OCI-LY1 (cell line): Measurements from ENCODE around the gene INSYN2A.

Experiments
- H2AFZ ChIP-seq: fragments of 200-600 bp; sonication (generic), shearing (Covaris generic); 2 replicates; pipeline ENCODE4 v1.6.0; 2014; ENCODE audit warnings: antibody characterized with exemption, mild to moderate bottlenecking, low read length
- H3F3A ChIP-seq: fragments of 200-600 bp; sonication (generic), shearing (Covaris generic); 2 replicates; pipeline ENCODE4 v1.6.0; 2014; ENCODE audit warnings: mild to moderate bottlenecking, antibody characterized with exemption, low read length, moderate library complexity; ENCODE audit not compliant: insufficient read depth
- H3K27ac ChIP-seq: fragments of 200-600 bp; sonication (generic); 2 replicates; pipeline ENCODE4 v1.5.1; 2014; ENCODE audit warnings: low read length, mixed run types, mild to moderate bottlenecking, low read depth; ENCODE audit not compliant: poor library complexity, severe bottlenecking
- H3K27me3 ChIP-seq: fragments of 200-600 bp; sonication (generic); 2 replicates; pipeline ENCODE4 v1.6.0; 2014; ENCODE audit warnings: antibody characterized with exemption, mild to moderate bottlenecking, low read length, moderate library complexity; ENCODE audit not compliant: insufficient read depth
- H3K36me3 ChIP-seq: fragments of 200-600 bp; sonication (generic); 2 replicates; pipeline ENCODE4 v1.6.1; 2014; ENCODE audit warnings: mild to moderate bottlenecking, antibody characterized with exemption, low read length, moderate library complexity, mixed read lengths; ENCODE audit not compliant: insufficient read depth
- H3K4me1 ChIP-seq: fragments of 200-600 bp; sonication (generic); 2 replicates; pipeline ENCODE4 v1.5.1; 2014; ENCODE audit warnings: mild to moderate bottlenecking, low read length, moderate library complexity; ENCODE audit not compliant: insufficient read depth, severe bottlenecking
- H3K4me2 ChIP-seq: fragments of 200-600 bp; sonication (generic), shearing (Covaris generic); 2 replicates; pipeline ENCODE4 v1.6.1; 2014; ENCODE audit warnings: low read length
- H3K4me3 ChIP-seq: fragments of 200-600 bp; sonication (generic); 2 replicates; pipeline ENCODE4 v1.5.1; 2014; ENCODE audit warnings: low read length, low read depth, mild to moderate bottlenecking, mixed read lengths; ENCODE audit not compliant: poor library complexity, severe bottlenecking
- H3K79me2 ChIP-seq: fragments of 200-600 bp; shearing (Covaris generic); 2 replicates; pipeline ENCODE4 v1.6.1; 2016; ENCODE audit warnings: mixed run types, low read length, mixed read lengths; ENCODE audit not compliant: insufficient read depth
- H3K9ac ChIP-seq: fragments of 200-600 bp; sonication (generic), shearing (Covaris generic); 2 replicates; pipeline ENCODE4 v1.6.1; 2014; ENCODE audit warnings: mild to moderate bottlenecking, low read length, mixed read lengths
- H3K9me2 ChIP-seq: fragments of 200-600 bp; sonication (generic), shearing (Covaris generic); 2 replicates; pipeline ENCODE4 v1.6.1; 2014; ENCODE audit warnings: low read depth, mild to moderate bottlenecking, low read length, mixed read lengths
- H3K9me3 ChIP-seq: fragments of 200-600 bp; shearing (Covaris generic); 2 replicates; pipeline ENCODE4 v1.6.1; 2014; ENCODE audit warnings: low read length, mixed read lengths
- H4K20me1 ChIP-seq: fragments of 200-600 bp; sonication (generic), shearing (Covaris generic); 2 replicates; pipeline ENCODE4 v1.6.0; 2016; ENCODE audit warnings: mild to moderate bottlenecking, low read length; ENCODE audit not compliant: insufficient read depth
- CTCF ChIP-seq: fragments of 200-600 bp; sonication (generic), shearing (Covaris generic); IDR thresholded peaks from 2 replicates; pipeline ENCODE4 v1.5.1; 2017; ENCODE audit warnings: mild to moderate bottlenecking, antibody characterized with exemption, low read length, moderate library complexity, mixed read lengths
- EZH2 ChIP-seq: fragments of 200-600 bp; sonication (generic), shearing (Covaris generic); IDR thresholded peaks from 2 replicates; pipeline ENCODE4 v1.8.0; 2017; ENCODE audit warnings: borderline replicate concordance, mixed run types, mild to moderate bottlenecking, antibody characterized with exemption, low read length, moderate library complexity, mixed read lengths

Gene INSYN2A

GRCh38 chr10:127228195-127228787 lies 31.9 kb upstream of the INSYN2A start:
- TF ChIP-seq CTCF (no peak), EZH2 (no peak)
- no peaks in the 10 kb centered on the region for H3K27me3 ChIP-seq

DNA sequence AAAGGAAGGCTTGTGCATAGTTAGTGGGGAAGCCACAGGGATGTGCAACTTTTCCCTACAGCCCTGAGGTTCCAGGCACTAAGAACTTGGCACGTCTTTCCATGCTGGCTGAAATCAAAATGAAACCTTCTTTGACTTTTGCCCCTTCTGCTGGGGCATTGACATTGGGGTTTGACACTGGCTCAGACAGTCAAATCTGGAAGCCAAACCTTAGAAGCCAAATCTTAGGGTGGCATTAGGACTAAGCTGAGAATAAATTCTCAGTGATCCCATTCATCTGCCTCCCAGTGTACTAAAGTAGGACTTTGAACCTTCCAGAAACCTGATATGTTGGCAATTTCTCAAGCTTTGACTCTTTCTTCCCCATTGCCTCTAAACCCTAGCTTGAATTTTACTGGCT lies 31.3 kb upstream of the INSYN2A start:
- Histone ChIP-seq H3K4me3 (no peak overlapping the region), H3K27ac (no peak overlapping the region), H3F3A (no peaks in the 10 kb centered on the region), H2AFZ (no peak overlapping the region), H3K4me1 (no peaks in the 10 kb centered on the region), H3K36me3 (no peaks in the 10 kb centered on the region), H3K4me2 (no peak overlapping the region), H3K9ac (no peak overlapping the region), H3K27me3 (no peaks in the 10 kb centered on the region), H3K9me3 (no peaks in the 10 kb centered on the region), H3K9me2 (no peaks in the 10 kb centered on the region), H3K79me2 (no peaks in the 10 kb centered on the region), H4K20me1 (no peaks in the 10 kb centered on the region)
- no peak for TF ChIP-seq EZH2

More at GRCh38 chr10:127228195-127228787, 31.9 kb upstream of the INSYN2A start:
- Histone ChIP-seq H2AFZ (no peak overlapping the region), H3K36me3 (no peaks in the 10 kb centered on the region), H3K4me3 (no peak overlapping the region), H4K20me1 (no peaks in the 10 kb centered on the region), H3K9me3 (no peaks in the 10 kb centered on the region), H3K9me2 (no peaks in the 10 kb centered on the region), H3F3A (no peaks in the 10 kb centered on the region), H3K27ac (no peak overlapping the region), H3K4me2 (no peak overlapping the region), H3K4me1 (no peaks in the 10 kb centered on the region), H3K9ac (no peak overlapping the region), H3K79me2 (no peaks in the 10 kb centered on the region)

GRCh38 chr10:127227027-127227426 lies 30.6 kb upstream of the INSYN2A start:
- H3K79me2 ChIP-seq = no peaks in the 10 kb centered on the region
- H3K4me3 ChIP-seq = no peak overlapping the region
- H3K9ac ChIP-seq = no peak overlapping the region
- H3K4me2 ChIP-seq = no peak overlapping the region
- TF ChIP-seq CTCF = no peak
- TF ChIP-seq EZH2 = no peak
- H3K27me3 ChIP-seq = no peaks in the 10 kb centered on the region
- no peaks in the 10 kb centered on the region for H3K9me3 ChIP-seq
- no peak overlapping the region for H2AFZ ChIP-seq
- no peaks in the 10 kb centered on the region for H4K20me1 ChIP-seq
- H3K4me1 ChIP-seq = no peaks in the 10 kb centered on the region
- H3K9me2 ChIP-seq = no peaks in the 10 kb centered on the region
- no peaks in the 10 kb centered on the region for H3K36me3 ChIP-seq
- H3K27ac ChIP-seq = no peak overlapping the region
- no peaks in the 10 kb centered on the region for H3F3A ChIP-seq

DNA sequence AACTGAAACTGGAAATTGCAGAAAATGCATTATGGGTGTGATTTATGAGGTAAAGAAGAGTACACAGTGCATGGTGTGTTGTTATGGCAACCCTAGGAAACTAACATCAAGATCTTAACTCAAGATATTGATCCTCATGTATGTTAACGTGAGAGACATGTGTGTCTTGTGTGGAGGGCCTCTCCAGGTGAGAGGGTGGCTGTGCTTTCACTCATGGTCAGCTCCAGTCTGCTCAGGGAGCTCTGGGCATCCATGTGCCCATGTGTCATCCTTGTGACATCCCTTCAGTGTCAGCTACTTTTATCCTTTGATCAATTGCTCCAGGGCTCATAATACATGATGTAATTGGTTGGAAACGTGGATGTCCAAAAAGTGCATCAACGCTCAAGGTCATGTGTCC lies 24.9 kb upstream of the INSYN2A start:
- Histone ChIP-seq H3K27me3 (no peaks in the 10 kb centered on the region), H3K79me2 (no peaks in the 10 kb centered on the region), H3K9me3 (no peaks in the 10 kb centered on the region), H3K9me2 (no peaks in the 10 kb centered on the region), H3K9ac (no peak overlapping the region), H3K27ac (no peak overlapping the region), H3K4me3 (no peak overlapping the region), H2AFZ (no peak overlapping the region), H3F3A (no peaks in the 10 kb centered on the region), H3K4me2 (no peak overlapping the region), H3K36me3 (no peaks in the 10 kb centered on the region), H4K20me1 (no peaks in the 10 kb centered on the region), H3K4me1 (no peaks in the 10 kb centered on the region)
- TF ChIP-seq EZH2 = no peak
- no peak for TF ChIP-seq CTCF
